Uterus (tissue), 2 donors: Measurements from ENCODE around the gene DBH.

Experiments
- CTCF ChIP-seq, 4 experiments: fragments of 200-600 bp in 2 of 4; fragments of 450-650 bp in 2 of 4; sonication (generic) in 2 of 4; IDR thresholded peaks; one replicate each; pipeline ENCODE4 v1.5.1; 2016 to 2019; ENCODE audit warnings: antibody characterized with exemption in 4 of 4, mild to moderate bottlenecking in 2 of 4, moderate library complexity in 1 of 4
- POLR2A ChIP-seq, 2 donors: fragments of 450-650 bp; IDR thresholded peaks; one replicate each; pipeline ENCODE4 v1.6.1; 2016; ENCODE audit warnings: antibody characterized with exemption in 2 of 2, mild to moderate bottlenecking in 1 of 2, moderate library complexity in 1 of 2

- TF ChIP-seq POLR2A (IDR thresholded peaks at IDR 0.05) (no peak), CTCF (IDR thresholded peaks at IDR 0.05) (no peak)
Observed at GRCh38 chr9:133647765-133648469, 11.8 kb downstream of the DBH start.
